B cell (primary cell): Measurements from ENCODE around the gene SPTA1. TPM values are rescaled to one million over a fixed set of nuclear protein-coding genes. Genes with fewer than 3 reads are reported as not detected.

Experiments
- ATAC-seq: fragments of 200-7000 bp; cut with Tn5 transposase; one replicate; pipeline ENCODE4 v1.10.0; 2021; ENCODE audit warnings: low read depth, mild to moderate bottlenecking, moderate number of reproducible peaks, moderate library complexity
- CTCF ChIA-PET: fragments of 350-600 bp; sonication (Branson Sonifier 250); formaldehyde crosslinking; loops from one replicate; lab custom pipeline; 2021; ENCODE audit warnings: antibody characterized with exemption, inconsistent platforms; lab: Charles Lee
- POLR2A ChIA-PET: fragments of 350-600 bp; sonication (Branson Sonifier 250); formaldehyde crosslinking; loops from one replicate; lab custom pipeline; 2021; ENCODE audit warnings: antibody characterized with exemption; lab: Charles Lee
- DNase-seq: peaks from one replicate; pipeline ENCODE4 v3.0.0; 2013
- H2AFZ ChIP-seq: 2 replicates; pipeline ENCODE4 v1.6.1; 2012; ENCODE audit warnings: mild to moderate bottlenecking, low read depth, low read length; ENCODE audit not compliant: insufficient read depth, poor library complexity, severe bottlenecking
- H3K27ac ChIP-seq, 2 donors: 1 replicate in 1 of 2; 2 replicates in 1 of 2; pipeline ENCODE4 v1.5.1; 2012 to 2013; ENCODE audit warnings: low read length in 2 of 2, mild to moderate bottlenecking in 2 of 2, moderate library complexity in 1 of 2
- H3K27me3 ChIP-seq, 4 experiments: fragments of 200-600 bp in 1 of 4; sonication (generic) in 1 of 4; replicated peaks in 1 of 4; 1 replicate in 2 of 4; 2 replicates in 2 of 4; pipeline versions ENCODE4 v1.6.1 to v1.7.0; 2013 to 2016; ENCODE audit warnings: low read length in 3 of 4, mild to moderate bottlenecking in 2 of 4, mixed read lengths in 1 of 4, moderate library complexity in 1 of 4; ENCODE audit not compliant: insufficient read depth in 4 of 4, control insufficient read depth in 3 of 4; ENCODE audit errors: control extremely low read depth in 1 of 4
- H3K36me3 ChIP-seq, 2 experiments: replicated peaks in 1 of 2; 1 replicate in 1 of 2; 2 replicates in 1 of 2; pipeline versions ENCODE4 v1.6.1 to v1.7.1; 2013; ENCODE audit warnings: low read length in 1 of 2; ENCODE audit not compliant: insufficient read depth in 2 of 2, control insufficient read depth in 1 of 2; ENCODE audit errors: control extremely low read depth in 1 of 2, extremely low read depth in 1 of 2
- H3K4me1 ChIP-seq, 2 donors: fragments of 200-600 bp in 1 of 2; sonication (generic) in 1 of 2; 1 replicate in 1 of 2; 2 replicates in 1 of 2; pipeline versions ENCODE4 v1.5.1 to v1.6.1; 2013 to 2017; ENCODE audit warnings: low read length in 2 of 2; ENCODE audit not compliant: control insufficient read depth in 2 of 2, insufficient read depth in 2 of 2
- H3K4me2 ChIP-seq: replicated peaks from 2 replicates; pipeline ENCODE3; 2012; ENCODE audit warnings: mild to moderate bottlenecking, low read depth, low read length; ENCODE audit not compliant: poor library complexity, severe bottlenecking
- H3K4me3 ChIP-seq, 5 experiments: fragments of 200-600 bp in 1 of 5; sonication (generic) in 1 of 5; 1 replicate in 3 of 5; 2 replicates in 2 of 5; pipeline versions ENCODE4 v1.5.1 to v1.7.0; 2011 to 2016; ENCODE audit warnings: low read length in 4 of 5, mild to moderate bottlenecking in 4 of 5, low read depth in 2 of 5, control low read depth in 1 of 5, moderate library complexity in 1 of 5; ENCODE audit not compliant: insufficient read depth in 1 of 5; ENCODE audit errors: control extremely low read depth in 1 of 5, extremely low read depth in 1 of 5
- H3K79me2 ChIP-seq: fragments of 200-600 bp; sonication (generic); one replicate; pipeline ENCODE4 v1.6.0; 2016; ENCODE audit warnings: low read length; ENCODE audit not compliant: control insufficient read depth, insufficient read depth
- H3K9ac ChIP-seq: fragments of 200-600 bp; sonication (generic); 2 replicates; pipeline ENCODE4 v1.6.1; 2017; ENCODE audit warnings: mild to moderate bottlenecking, low read length, moderate library complexity
- H3K9me3 ChIP-seq, 3 donors: one replicate each; pipeline versions ENCODE4 v1.6.1 to v1.7.1; 2013; ENCODE audit warnings: low read length in 2 of 3; ENCODE audit not compliant: control insufficient read depth in 2 of 3, insufficient read depth in 1 of 3; ENCODE audit errors: control extremely low read depth in 1 of 3
- H4K20me1 ChIP-seq: 2 replicates; pipeline ENCODE4 v1.6.0; 2012; ENCODE audit warnings: mild to moderate bottlenecking, low read length; ENCODE audit not compliant: insufficient read depth, control insufficient read depth, poor library complexity, severe bottlenecking
- H3K27ac Mint-ChIP-seq: one replicate; pipeline ENCODE4 v1.8.0; 2021; ENCODE audit warnings: mixed read lengths
- H3K27me3 Mint-ChIP-seq: one replicate; pipeline ENCODE4 v1.8.0; 2021; ENCODE audit warnings: mixed read lengths
- H3K4me1 Mint-ChIP-seq: one replicate; pipeline ENCODE4 v1.8.0; 2021; ENCODE audit warnings: mixed read lengths
- H3K4me3 Mint-ChIP-seq: one replicate; pipeline ENCODE4 v1.8.0; 2021; ENCODE audit warnings: mixed read lengths
- H3K9me3 Mint-ChIP-seq: one replicate; pipeline ENCODE4 v1.8.0; 2022; ENCODE audit warnings: mixed read lengths; ENCODE audit not compliant: insufficient read depth
- CTCF ChIP-seq: fragments of 200-600 bp; IDR thresholded peaks from one replicate; pipeline ENCODE4 v1.8.0; 2022; ENCODE audit warnings: antibody characterized with exemption, mild to moderate bottlenecking
- EZH2 ChIP-seq: IDR thresholded peaks from 2 replicates; pipeline ENCODE4 v1.6.1; 2012; ENCODE audit warnings: borderline replicate concordance, low read depth, mild to moderate bottlenecking, moderate library complexity, low read length; ENCODE audit not compliant: insufficient read depth, poor library complexity, severe bottlenecking
- WGBS: methylation state at CpG from one replicate; pipeline ENCODE4 v1.1.5; 2013; ENCODE audit warnings: missing lambda C conversion rate; ENCODE audit not compliant: insufficient coverage; 5-methylcytosine and 5-hydroxymethylcytosine counted together
- intact Hi-C: fragments of 100-400 bp; cut with micrococcal nuclease; formaldehyde crosslinking; loops from one replicate; pipeline ENCODE4 v1.10.0; 2022
- polyA plus RNA-seq: library from polyadenylated mRNA; depleted of rRNA; stranded (reverse); fragments of >200 nt; gene quantifications from 2 replicates; pipeline ENCODE4 v1.2.3, GENCODE V29; 2012
- total RNA-seq, 2 donors: library from RNA; stranded (reverse); fragments of 120-200 nt in 1 of 2; gene quantifications; 1 replicate in 1 of 2; 2 replicates in 1 of 2; pipeline versions ENCODE4 v1.2.3 to v1.2.4, GENCODE V29; 2013 to 2022

The SPTA1 gene
- total and polyA plus RNA-seq, 2 donors (not counting 1 experiment from before 2014, with no cell fraction given): 0.21 TPM; not detected in 1

GRCh38 chr1:158711098-158711497, 24.6 kb upstream of the SPTA1 start:
- TF ChIP-seq EZH2 (no peak), CTCF (no peak)
- Mint-ChIP-seq H3K27me3 (peaks cover 25% of the 10 kb centered on the region), H3K27ac (no peak overlapping the region), H3K9me3 (no peaks in the 10 kb centered on the region), H3K4me1 (no peaks in the 10 kb centered on the region), H3K4me3 (no peak overlapping the region)
- peaks cover 0 to 1% (median 0%) of the 10 kb centered on the region in 3 donors for H3K9me3 ChIP-seq
- H2AFZ ChIP-seq: no peak overlapping the region
- H3K27ac ChIP-seq: no peak overlapping the region
- no peak for DNase-seq
- intact Hi-C loops: no loop called here
- peaks cover 0 to 11% (median 0%) of the 10 kb centered on the region in 4 experiments for H3K27me3 ChIP-seq
- no peaks in the 10 kb centered on the region for H4K20me1 ChIP-seq
- H3K36me3 ChIP-seq: no peaks in the 10 kb centered on the region
- H3K9ac ChIP-seq: no peak overlapping the region
- WGBS: 86% methylated on average over 1 of the region's 4 CpGs
- H3K79me2 ChIP-seq: no peaks in the 10 kb centered on the region
- CTCF ChIA-PET: no interaction called here
- no peaks in the 10 kb centered on the region for H3K4me1 ChIP-seq
- POLR2A ChIA-PET: no interaction called here
- no peak overlapping the region for H3K4me3 ChIP-seq
- H3K4me2 ChIP-seq: no peak overlapping the region
- ATAC-seq: no peak

- Histone ChIP-seq H3K9ac (no peak overlapping the region), H4K20me1 (no peaks in the 10 kb centered on the region), H3K4me1 (no peaks in the 10 kb centered on the region), H3K27ac (no peak overlapping the region), H3K79me2 (no peaks in the 10 kb centered on the region), H3K36me3 (no peaks in the 10 kb centered on the region), H3K4me3 (no peak overlapping the region), H2AFZ (no peak overlapping the region), H3K27me3 (peaks cover 0 to 2% (median 0%) of the 10 kb centered on the region in 4 experiments), H3K9me3 (no peaks in the 10 kb centered on the region), H3K4me2 (no peak overlapping the region)
- no peaks in the 10 kb centered on the region for H3K4me1 Mint-ChIP-seq
- ATAC-seq (no peak), DNase-seq (no peak)
- intact Hi-C loops: no loop called here
- peaks cover 9% of the 10 kb centered on the region for H3K27me3 Mint-ChIP-seq
- ChIA-PET POLR2A (no interaction called here), CTCF (no interaction called here)
- WGBS: no CpG with 5 or more reads among the region's 2 CpGs
- no peaks in the 10 kb centered on the region for H3K9me3 Mint-ChIP-seq
- TF ChIP-seq CTCF: no peak
- no peak for TF ChIP-seq EZH2
- no peak overlapping the region for H3K4me3 Mint-ChIP-seq
- no peak overlapping the region for H3K27ac Mint-ChIP-seq
These were observed 19.6 kb upstream of the SPTA1 start for GRCh38 chr1:158706096-158706495.
